ENCODE data around the gene ILF2.

ILF2 gene

DNA sequence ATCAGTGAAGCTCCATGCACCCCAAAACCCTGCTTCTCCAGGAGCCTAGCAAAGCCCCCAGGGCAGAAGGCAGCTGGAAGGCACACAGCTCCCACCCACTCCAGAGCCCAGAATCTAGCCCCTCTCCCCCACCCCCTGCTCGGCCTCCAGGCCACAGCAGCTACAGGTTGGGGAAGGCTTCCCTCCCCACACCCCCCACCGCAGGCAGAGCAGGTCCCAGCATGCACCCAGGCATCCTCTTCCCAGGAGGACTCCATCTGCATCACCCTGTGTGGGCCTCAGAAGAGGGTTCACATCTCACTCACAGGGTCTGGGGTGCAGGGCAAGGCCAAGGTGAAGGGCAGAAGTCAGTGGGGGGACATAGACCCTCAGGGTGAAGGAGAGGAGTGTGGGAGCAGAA is 55.4 kb downstream of the ILF2 start:
- peaks cover 22% of the 10 kb centered on the region for H3K36me3 ChIP-seq (ENCODE audit: control insufficient read depth, insufficient read depth, low read length)
- no peak overlapping the region for H3K4me3 ChIP-seq (ENCODE audit: extremely low read depth, insufficient read depth, low read length, poor library complexity, severe bottlenecking)
- 67% methylated on average over 1 of the region's 2 CpGs; no CpG with 5 or more reads in 1 of the 2 experiments for WGBS, 2 experiments (ENCODE audit: insufficient coverage in 2 of 2)
- no peak overlapping the region for H3K27ac ChIP-seq (ENCODE audit: low read depth, low read length, severe bottlenecking)
- peaks cover 18% of the 10 kb centered on the region for H3K4me1 ChIP-seq (ENCODE audit: control insufficient read depth, insufficient read depth, low read length, poor library complexity, severe bottlenecking)
- no peaks in the 10 kb centered on the region for H3K9me3 ChIP-seq (ENCODE audit: control insufficient read depth, low read length)

DNA sequence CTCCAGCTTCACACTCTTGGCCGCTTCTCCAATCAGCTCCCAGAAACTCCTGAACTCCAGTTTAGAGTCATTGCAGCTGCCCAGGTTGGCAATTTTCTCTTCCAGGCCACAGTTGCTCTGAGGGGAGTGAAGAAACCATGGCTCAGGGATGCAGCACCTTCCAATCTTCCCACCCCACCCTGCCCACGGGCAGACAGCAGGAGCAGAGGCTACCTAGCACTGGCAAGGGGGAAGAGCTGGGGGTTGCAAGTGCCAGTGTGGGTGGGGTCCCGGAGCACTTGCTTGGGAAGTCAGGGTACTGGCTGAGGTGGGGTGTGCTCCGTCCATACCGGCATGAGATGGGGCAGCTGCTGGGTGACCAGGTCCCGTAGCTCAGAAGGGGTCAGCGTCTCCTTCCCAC is 55.9 kb downstream of the ILF2 start:
- H3K27ac ChIP-seq (ENCODE audit: low read depth, low read length, severe bottlenecking), result no peak overlapping the region
- H3K9me3 ChIP-seq (ENCODE audit: control insufficient read depth, low read length), result no peaks in the 10 kb centered on the region
- WGBS, 2 experiments (ENCODE audit: insufficient coverage in 2 of 2), result 92 to 93% methylated on average over 4 to 6 of the region's 7 CpGs
- peaks cover 23% of the 10 kb centered on the region for H3K4me1 ChIP-seq (ENCODE audit: control insufficient read depth, insufficient read depth, low read length, poor library complexity, severe bottlenecking)
- H3K4me3 ChIP-seq (ENCODE audit: extremely low read depth, insufficient read depth, low read length, poor library complexity, severe bottlenecking), result no peak overlapping the region
- H3K36me3 ChIP-seq (ENCODE audit: control insufficient read depth, insufficient read depth, low read length), result peaks cover 17% of the 10 kb centered on the region

DNA sequence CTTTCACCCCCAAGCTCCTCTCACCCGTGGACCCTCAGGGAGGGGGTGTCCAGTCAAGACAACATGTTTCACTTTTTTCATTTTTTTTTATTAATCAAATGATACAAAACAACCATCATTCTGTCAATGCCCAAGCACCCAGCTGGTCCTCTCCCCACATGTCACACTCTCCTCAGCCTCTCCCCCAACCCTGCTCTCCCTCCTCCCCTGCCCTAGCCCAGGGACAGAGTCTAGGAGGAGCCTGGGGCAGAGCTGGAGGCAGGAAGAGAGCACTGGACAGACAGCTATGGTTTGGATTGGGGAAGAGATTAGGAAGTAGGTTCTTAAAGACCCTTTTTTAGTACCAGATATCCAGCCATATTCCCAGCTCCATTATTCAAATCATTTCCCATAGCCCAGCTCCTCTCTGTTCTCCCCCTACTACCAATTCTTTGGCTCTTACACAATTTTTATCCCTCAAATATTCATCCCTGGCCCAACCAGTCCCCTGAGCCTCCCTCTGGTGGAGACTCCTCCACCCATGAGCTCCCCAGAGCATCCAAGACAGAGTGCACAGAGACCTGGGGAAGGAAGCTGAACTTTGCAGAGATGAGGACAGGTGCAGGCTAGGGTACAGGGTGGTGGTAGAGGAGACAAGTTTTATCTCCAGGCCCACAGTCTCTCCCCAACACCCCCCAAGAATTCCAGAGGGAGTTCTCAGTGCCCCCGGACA is 56.4 kb downstream of the ILF2 start:
- Histone ChIP-seq H3K36me3 (ENCODE audit: control insufficient read depth, insufficient read depth, low read length) (peaks cover 13% of the 10 kb centered on the region), H3K27ac (ENCODE audit: low read depth, low read length, severe bottlenecking) (no peak overlapping the region), H3K4me1 (ENCODE audit: control insufficient read depth, insufficient read depth, low read length, poor library complexity, severe bottlenecking) (peaks cover 28% of the 10 kb centered on the region), H3K4me3 (ENCODE audit: extremely low read depth, insufficient read depth, low read length, poor library complexity, severe bottlenecking) (no peak overlapping the region), H3K9me3 (ENCODE audit: control insufficient read depth, low read length) (no peaks in the 10 kb centered on the region)
- 91 to 92% methylated on average over 1 to 2 of the region's 2 CpGs for WGBS, 2 experiments (ENCODE audit: insufficient coverage in 2 of 2)

DNA sequence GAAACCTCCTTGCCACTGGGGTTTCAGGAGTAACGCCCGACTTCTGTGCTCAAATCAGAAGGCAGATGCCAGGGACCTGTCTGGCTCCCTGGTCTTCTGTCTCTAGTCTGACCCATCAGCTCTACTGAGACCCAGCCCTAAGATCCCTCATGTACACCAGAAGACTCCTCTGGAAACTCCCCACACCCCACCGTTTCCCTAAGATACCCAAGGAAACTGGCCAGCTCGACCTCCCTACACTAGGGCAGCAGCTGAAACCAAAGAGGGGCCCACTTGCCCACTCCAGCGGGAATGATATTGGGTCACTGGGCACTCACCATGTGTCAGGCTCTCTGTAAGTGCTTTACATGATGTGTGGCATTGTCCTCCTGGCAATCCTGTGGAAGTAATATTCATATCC is 57.4 kb downstream of the ILF2 start:
- 80 to 87% methylated on average over 5 of the region's 5 CpGs for WGBS, 2 experiments (ENCODE audit: insufficient coverage in 2 of 2)
- H3K4me1 ChIP-seq (ENCODE audit: control insufficient read depth, insufficient read depth, low read length, poor library complexity, severe bottlenecking), result peaks cover 36% of the 10 kb centered on the region
- H3K36me3 ChIP-seq (ENCODE audit: control insufficient read depth, insufficient read depth, low read length), result peaks cover 3% of the 10 kb centered on the region
- H3K27ac ChIP-seq (ENCODE audit: low read depth, low read length, severe bottlenecking), result no peak overlapping the region
- H3K9me3 ChIP-seq (ENCODE audit: control insufficient read depth, low read length), result no peaks in the 10 kb centered on the region
- H3K4me3 ChIP-seq (ENCODE audit: extremely low read depth, insufficient read depth, low read length, poor library complexity, severe bottlenecking), result no peak overlapping the region

DNA sequence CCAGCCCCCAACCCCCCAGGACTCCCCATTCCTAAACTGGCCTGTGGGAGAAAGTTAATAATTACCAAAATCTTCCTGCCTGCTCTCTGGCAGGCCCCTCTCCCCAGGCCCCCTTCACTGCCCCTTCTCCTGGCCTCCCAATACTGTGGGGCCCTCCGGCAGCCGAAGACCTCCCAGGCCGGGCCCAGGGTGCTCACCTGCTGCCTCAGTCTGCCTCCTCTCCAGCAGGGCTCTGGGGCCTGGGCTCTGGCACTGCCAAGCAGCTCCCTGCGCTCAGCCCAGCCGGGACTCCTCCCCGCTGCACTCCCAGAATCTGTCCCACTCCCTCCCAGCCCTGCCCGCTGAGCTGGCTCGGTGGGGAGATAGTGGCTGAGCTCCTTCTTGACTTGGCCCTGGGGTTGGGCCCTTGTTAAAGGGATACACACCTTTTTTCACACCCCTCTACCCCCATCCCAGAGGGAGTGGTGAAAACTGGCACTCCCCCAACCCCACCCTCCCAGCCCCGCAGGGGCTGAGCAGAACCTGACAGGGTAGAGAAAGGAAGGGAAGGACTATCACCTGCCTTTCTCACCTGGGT is 58.0 kb downstream of the ILF2 start, which contains the start of gene S100A16:
S100A16 (minus strand) TSS at position 383 of the 577 bp plus-strand sequence. CDS start 4,986 bp downstream, outside the sequence.
- H3K4me3 ChIP-seq (ENCODE audit: extremely low read depth, insufficient read depth, low read length, poor library complexity, severe bottlenecking), result peak within 1 kb of the TSS; percentile 36
- no peaks in the 10 kb centered on the region for H3K36me3 ChIP-seq (ENCODE audit: control insufficient read depth, insufficient read depth, low read length)
- H3K27ac ChIP-seq (ENCODE audit: low read depth, low read length, severe bottlenecking), result no peak within 1 kb of the TSS
- no peaks in the 10 kb centered on the region for H3K9me3 ChIP-seq (ENCODE audit: control insufficient read depth, low read length)
- peaks cover 41% of the 10 kb centered on the region for H3K4me1 ChIP-seq (ENCODE audit: control insufficient read depth, insufficient read depth, low read length, poor library complexity, severe bottlenecking)
- WGBS, 2 experiments (ENCODE audit: insufficient coverage in 2 of 2), result 0 to 73% methylated on average over 1 to 4 of the region's 9 CpGs

DNA sequence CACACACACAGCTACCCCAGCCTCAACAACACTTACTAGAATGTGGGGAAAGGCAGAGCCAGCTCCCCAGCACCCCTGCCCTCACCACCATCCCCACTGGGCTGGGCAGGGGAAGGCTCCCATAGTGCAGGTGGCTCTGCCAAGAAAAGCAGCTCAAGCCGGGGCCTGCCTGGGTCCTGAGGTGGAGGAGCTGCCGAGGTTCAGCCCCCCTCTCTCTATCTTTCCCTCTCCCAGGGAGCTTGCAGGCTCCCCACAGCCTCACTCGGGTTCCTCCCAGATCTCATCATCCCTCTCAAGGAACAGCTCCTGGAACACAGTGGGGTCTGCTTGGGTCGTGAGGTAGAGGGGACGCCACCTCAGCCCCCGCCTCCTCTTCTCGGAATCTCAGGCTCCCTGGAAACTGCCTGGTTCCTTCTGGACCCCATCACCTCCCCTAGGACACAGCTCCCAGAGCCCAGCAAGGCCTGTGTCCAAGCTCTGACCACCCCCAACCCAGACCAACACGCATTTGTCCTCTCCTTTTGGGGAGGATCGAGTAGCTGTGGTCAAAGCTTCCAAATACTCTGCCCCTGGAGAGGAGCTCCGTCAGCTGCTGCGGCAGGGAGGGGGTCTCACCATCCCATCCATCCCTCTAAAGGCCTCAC is 58.6 kb downstream of the ILF2 start:
- H3K4me1 ChIP-seq (ENCODE audit: control insufficient read depth, insufficient read depth, low read length, poor library complexity, severe bottlenecking), result peaks cover 47% of the 10 kb centered on the region
- no peaks in the 10 kb centered on the region for H3K9me3 ChIP-seq (ENCODE audit: control insufficient read depth, low read length)
- H3K4me3 ChIP-seq (ENCODE audit: extremely low read depth, insufficient read depth, low read length, poor library complexity, severe bottlenecking), result peak overlapping the region; percentile 36
- whole genome bisulfite sequencing, 2 experiments (ENCODE audit: insufficient coverage in 2 of 2), result 61 to 64% methylated on average over 4 to 6 of the region's 11 CpGs
- no peak overlapping the region for H3K27ac ChIP-seq (ENCODE audit: low read depth, low read length, severe bottlenecking)
- H3K36me3 ChIP-seq (ENCODE audit: control insufficient read depth, insufficient read depth, low read length), result peaks cover 5% of the 10 kb centered on the region
